GM13976 (cell line): ENCODE measurements around the gene FBXO45.
"Not testable (repeated sequence)": the region's sequence is repeated elsewhere in the genome, so short reads cannot be mapped to it uniquely, and the experiment has no call there.

Source experiments
- DNase-seq: peaks from one replicate; pipeline ENCODE4 v3.0.0; 2012; ENCODE audit warnings: low spot score
- CTCF ChIP-seq: IDR thresholded peaks from 2 replicates; pipeline ENCODE4 v1.5.1; 2012; ENCODE audit warnings: borderline replicate concordance, mild to moderate bottlenecking; ENCODE audit not compliant: insufficient read depth; ENCODE audit errors: extremely low read depth, missing control alignments, control extremely low read depth
- in situ Hi-C: fragments of 300-500 bp; cut with MboI; formaldehyde crosslinking; loops from one replicate; pipeline ENCODE4 v1.12.0; 2022; ENCODE audit warnings: low sequenced_read_pairs, mixed read lengths, inconsistent platforms; ENCODE audit not compliant: unreplicated experiment

FBXO45 gene

GRCh38 chr3:196611761-196612483 lies 43.5 kb downstream of the FBXO45 start:
- DNase-seq = no peak
- no peak for TF ChIP-seq CTCF
- in situ Hi-C loops = no loop called here

GRCh38 chr3:196615234-196615633 lies 46.8 kb downstream of the FBXO45 start:
- DNase-seq = not testable (repeated sequence)

GRCh38 chr3:196617256-196617655 lies 48.8 kb downstream of the FBXO45 start:
- no peak for DNase-seq
- no peak for TF ChIP-seq CTCF
- in situ Hi-C loops = no loop called here

More at GRCh38 chr3:196615234-196615633, 46.8 kb downstream of the FBXO45 start:
- in situ Hi-C loops = not testable (repeated sequence)

GRCh38 chr3:196619223-196619622 lies 50.8 kb downstream of the FBXO45 start:
- TF ChIP-seq CTCF = no peak

DNA sequence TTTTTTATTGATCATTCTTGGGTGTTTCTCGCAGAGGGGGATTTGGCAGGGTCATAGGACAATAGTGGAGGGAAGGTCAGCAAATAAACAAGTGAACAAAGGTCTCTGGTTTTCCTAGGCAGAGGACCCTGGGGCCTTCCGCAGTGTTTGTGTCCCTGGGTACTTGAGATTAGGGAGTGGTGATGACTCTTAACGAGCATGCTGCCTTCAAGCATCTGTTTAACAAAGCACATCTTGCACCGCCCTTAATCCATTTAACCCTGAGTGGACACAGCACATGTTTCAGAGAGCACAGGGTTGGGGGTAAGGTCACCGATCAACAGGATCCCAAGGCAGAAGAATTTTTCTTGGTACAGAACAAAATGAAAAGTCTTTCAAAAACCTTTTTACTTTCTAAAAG lies 51.2 kb downstream of the FBXO45 start:
- in situ Hi-C loops, DNase-seq: not testable (repeated sequence)

More at GRCh38 chr3:196619223-196619622, 50.8 kb downstream of the FBXO45 start:
- no peak for DNase-seq
- in situ Hi-C loops = no loop called here

- no peak for DNase-seq
- TF ChIP-seq CTCF = no peak
- in situ Hi-C loops = no loop called here
These were observed 51.7 kb downstream of the FBXO45 start for GRCh38 chr3:196620161-196620604.

GRCh38 chr3:196620684-196621083 lies 52.2 kb downstream of the FBXO45 start:
- in situ Hi-C loops = no loop called here
- no peak for DNase-seq
- TF ChIP-seq CTCF = no peak
